ENCODE measurements around the gene NOL6.
"Not testable (repeated sequence)": the region's sequence is repeated elsewhere in the genome, so short reads cannot be mapped to it uniquely, and the experiment has no call there.

Gene NOL6

DNA sequence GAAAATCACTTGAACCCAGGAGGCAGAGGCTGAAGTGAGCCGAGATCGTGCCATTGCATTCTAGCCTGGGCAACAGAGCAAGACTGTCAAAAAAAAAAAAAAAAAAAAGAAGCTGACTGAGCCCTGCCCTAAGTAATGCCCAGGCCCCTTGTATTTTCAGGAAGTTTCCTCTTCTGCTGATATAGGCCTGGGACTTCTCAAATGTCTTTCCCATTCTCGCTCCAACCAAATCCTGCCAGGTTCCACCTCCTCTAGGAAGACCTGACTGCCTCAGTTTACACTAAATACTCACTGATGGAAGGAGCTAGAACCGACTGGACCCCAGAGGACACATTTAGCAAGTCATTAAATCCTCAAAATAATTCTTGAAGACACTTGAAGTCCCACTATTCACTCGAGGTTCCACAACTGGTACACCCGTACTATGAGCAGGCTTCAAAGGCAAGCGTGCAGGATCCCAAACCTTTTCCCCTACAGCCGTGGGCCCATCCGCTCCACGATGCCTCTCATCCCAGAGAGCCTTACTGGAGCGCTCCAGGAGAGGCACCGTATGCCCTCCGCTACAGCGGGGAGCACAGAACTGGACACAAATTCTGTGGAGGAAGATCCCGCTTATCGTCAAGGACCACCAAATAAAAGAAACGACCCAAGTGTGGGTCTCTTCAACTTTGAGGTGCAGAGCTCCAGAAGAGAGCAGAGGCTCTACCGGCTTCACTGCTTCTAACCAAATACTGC is 676 bp downstream of the NOL6 start:
- no peak for DNase-seq (ENCODE audit: low read depth in 2 of 2)

DNA sequence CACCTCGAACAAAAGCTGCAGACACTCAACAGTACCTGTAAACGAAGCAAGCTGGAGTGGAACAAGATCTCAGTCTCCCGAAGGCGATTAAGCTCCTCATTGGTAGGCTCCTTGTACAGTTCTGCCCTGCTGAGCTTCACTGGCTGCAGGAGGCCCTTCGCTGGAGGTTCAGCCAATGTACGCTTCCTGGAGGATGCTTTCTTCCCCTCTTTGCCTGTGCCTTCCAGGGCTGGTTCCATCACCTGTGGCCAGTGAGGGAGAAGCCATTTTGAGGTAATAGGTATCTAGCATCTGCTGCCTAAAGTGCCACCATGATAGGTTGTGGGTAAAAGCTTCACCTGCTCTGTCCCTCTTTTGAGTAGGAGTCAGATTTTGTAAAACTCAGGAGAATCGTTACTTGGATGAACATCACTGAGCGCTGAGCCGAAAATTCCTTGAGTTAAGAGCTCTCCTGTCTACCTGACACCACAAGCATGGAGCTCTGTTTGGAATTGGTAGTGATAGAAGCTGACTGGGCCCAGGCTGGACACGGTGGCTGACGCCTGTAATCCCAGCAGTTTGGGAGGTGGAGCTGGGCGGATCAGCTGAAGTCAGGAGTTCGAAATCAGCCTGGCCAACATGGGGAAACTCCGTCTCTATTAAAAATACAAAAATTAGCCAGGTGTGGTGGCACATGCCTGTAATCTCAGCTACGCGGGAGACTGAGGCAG is 1.4 kb downstream of the NOL6 start:
- no peak for DNase-seq (ENCODE audit: low read depth in 2 of 2)

DNA sequence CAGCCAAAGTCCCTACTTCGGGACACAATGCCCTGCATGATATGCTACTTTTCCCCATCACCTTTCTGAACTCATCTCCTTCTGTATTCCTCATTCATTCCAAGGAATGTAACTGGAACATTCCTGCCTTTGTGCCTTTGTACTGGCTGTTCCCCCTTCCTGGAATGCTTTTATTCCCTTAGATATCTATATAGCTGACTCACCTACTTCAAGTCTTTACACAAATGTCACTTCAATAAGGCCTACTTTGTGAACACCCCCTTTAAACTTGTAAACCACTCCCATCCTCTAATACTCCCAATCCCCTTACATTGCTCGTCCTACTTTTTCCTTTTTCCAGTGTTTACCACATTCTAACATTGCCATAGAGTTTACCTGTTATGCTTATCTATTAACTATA is 2.4 kb downstream of the NOL6 start:
- no peak for DNase-seq (ENCODE audit: low read depth in 2 of 2)

DNA sequence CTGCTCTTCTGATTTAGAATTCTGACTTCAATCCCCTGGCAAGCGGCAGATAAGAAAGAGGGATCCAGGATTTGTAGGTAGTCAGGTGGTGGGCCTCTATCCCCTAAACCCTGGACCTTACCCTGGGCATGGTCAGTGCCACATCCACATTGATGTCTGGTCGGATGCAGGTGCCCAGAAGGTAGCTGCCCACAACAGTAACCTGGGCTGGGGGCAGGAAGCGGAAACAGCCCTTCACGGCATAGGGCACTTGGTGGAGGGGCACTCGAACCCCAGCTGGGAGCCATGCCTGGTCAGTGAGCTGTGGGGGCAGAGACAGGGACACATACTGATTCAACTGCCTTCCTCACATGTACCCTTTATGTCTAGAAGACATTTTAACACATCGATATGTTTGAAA is 3.8 kb downstream of the NOL6 start:
- no peak for DNase-seq (ENCODE audit: low read depth in 2 of 2)

DNA sequence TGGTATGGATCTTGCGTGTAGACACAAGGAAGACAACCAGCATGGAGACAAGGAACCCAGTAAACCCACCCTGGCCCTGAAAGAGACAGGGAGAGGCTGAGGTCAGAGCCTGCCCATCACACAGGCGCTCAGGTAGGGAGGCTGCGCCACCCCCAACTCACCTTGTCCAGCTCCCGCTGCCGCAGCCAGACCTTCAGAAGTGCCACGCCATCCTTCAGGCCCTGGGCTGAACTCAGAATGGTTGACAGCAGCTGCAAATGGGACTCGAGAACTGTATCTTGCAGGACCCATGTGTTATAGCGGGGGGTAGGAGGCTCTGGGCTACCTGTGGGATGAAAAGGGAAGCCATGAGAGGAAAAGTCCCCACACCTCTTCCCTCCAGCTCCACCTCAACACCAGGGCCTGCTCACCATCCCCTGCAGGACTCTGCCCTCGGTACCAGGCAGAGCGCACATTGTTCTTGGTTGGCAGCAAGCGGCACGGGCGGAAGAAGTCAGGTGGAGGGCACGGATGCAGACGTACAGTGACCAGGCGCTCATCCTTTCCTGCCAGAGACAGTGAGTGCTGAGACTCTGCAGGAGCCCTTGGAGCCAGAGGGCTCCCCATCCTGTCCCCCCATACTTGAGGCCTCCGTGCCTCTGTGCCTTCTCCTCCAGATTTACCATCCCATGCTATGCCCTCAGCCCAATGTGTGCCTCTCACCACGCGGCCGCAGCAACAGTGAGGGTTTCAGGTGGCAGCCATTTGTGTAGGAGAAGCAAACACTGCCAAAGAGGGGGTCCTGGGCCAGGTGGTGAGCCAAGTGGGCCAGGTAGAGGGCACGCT is 4.7 kb downstream of the NOL6 start:
- DNase-seq (ENCODE audit: low read depth in 2 of 2) = no peak

DNA sequence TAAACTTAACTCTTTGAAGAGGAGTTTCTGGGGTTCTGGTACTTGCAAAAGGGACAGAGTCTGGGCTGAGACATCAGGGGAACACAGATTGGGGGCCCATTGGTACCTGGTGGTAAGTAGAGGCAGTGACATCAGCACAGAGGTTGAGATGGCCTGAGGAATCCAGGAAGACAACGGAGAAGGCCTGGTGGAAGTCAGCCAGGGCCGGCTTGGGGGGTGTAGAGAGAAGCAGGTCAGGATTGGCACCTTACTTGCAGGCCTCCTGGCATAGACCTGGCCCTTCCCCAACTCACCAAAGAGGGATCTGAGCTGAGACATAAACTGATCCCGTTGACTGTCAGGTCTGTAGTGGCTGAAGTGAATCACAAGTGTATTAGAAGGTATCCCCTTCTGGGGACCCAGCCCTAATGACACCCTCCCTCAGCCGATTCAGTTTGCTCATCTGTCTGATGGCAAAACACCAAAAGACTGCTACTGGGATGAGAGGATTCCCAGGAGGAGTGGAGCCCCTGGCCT is 5.5 kb downstream of the NOL6 start:
- DNase-seq (ENCODE audit: low read depth in 2 of 2) = no peak

DNA sequence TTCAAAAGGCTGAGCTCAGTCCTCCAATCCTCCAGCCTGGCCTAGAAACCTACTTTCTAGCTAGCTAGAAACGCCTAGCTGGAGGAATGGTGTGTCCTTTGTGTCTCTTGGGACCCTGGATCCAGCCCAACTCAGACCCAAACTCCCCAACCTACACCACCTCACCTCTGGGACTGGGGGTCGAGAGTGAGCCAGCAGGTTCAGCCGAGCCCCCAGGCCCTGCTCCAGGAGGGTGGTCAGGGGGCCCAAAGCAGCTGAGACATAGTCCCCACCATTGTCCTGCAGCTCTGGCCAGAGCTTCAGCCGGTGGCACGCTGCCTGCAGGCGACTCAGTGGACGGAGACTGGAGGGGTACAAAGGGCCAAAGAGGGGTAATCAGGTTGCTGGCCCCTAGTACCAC is 6.2 kb downstream of the NOL6 start:
- DNase-seq (ENCODE audit: low read depth in 2 of 2) = no peak

DNA sequence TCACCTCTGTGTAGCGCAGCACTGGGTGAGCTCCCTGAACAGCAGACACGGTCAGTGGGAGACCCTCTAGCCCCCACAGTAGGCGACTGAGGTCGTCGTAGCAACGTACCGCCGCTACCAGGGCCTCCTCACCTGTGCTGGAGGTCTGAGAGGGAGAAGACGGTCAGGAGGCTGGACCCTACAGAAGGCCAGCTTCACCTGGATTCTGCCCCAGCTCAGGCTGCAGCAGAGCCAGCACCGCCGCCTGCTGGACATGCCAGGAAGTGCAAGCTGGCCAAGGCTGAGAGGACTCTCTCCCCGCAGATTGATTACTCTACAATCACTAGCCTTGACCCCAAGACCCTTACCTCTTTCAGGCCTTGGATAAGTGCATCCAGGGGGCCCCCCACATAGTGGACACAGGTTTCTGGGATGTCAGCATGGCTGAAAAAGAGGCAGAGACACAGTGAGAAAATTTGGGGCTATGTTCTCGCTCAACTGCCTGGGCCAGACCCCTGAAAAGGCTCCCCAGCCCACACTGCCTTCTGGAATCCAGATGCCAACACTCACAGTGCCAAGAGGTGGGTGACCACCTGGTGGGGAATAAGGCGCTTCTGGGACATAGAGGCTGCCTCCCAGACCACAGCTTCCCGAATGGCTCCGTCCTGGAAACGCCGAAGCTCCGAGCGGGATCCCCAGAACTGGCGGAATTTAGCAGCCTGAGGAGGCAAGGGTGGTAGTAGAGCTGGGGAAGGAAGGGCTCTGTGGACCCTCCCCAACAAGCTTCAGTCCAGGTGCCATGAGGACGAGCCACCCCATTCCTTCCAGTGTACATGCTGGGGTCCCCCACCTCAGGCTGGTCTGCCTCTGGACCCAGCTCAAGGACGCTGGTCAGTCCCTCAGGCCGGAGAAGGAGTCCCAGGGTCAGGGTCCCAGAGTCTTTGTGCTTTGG is 6.9 kb downstream of the NOL6 start:
- DNase-seq (ENCODE audit: low read depth in 2 of 2) = peak; percentile 58 to 63

DNA sequence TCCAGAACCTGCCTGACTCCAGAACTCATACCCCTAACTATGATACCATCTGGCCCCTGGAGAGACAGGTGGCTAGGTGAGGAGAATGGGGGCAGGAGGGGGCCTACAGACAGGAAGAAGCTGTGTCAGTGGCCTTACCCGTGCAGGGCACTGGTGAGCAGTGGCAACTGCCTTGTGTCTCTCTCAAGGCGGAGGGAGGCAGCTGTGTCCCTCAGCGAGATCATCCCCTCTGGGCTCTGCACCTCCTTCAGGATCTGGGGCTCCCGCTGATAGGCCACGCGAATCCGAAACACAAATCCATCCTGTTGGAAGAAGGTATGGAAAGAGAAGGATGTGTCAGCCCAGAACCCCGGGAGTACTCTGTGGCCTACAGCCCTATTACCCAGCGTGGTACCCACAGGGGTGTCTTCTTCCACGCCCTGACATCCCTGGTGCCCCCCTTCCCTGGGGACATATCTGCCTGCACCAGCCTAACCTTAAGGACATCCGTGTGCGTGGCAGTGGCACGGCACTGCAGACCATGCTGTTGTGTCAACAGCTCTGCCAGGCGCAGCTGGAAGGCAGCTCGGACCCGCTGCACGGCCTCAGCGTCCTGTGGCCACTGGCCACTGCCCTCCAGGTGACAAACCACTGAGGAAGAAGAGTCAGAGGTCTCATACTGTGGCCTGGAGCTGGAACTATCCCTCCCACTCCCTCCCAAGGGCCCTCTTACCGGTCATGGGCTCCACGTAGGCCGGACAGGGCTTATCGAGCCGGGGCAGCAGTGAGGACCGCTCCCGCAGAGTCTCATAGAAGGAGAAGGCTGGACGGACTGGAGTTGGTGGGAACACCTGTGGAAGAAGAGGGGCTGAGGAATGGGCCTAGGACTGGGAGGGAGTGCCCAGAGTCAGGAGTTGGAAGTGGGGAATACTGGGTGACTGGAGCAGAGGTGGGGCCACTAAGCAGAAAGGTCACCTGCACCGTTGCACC is 7.8 kb downstream of the NOL6 start:
- no peak for DNase-seq (ENCODE audit: low read depth in 2 of 2)

DNA sequence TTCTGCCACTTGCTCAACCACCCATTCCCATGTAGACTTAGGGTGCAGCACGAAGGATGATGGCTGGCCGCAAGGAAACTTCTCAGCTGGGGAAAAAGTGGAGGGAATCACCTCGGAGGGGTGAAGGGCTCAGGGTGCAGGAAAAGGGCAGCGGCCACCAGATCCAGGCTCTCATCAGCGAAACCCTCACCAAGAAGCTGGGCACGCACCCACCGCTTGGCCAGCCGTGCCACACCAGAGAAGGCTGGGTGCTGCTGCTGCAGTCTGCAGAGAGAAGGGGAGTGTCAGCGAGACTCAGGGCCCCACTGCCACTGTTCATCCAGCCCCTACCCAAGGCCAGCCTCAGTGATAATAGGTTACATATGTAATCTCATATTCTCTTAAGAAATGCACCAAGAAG is 8.6 kb downstream of the NOL6 start:
- no peak for DNase-seq (ENCODE audit: low read depth in 2 of 2)

DNA sequence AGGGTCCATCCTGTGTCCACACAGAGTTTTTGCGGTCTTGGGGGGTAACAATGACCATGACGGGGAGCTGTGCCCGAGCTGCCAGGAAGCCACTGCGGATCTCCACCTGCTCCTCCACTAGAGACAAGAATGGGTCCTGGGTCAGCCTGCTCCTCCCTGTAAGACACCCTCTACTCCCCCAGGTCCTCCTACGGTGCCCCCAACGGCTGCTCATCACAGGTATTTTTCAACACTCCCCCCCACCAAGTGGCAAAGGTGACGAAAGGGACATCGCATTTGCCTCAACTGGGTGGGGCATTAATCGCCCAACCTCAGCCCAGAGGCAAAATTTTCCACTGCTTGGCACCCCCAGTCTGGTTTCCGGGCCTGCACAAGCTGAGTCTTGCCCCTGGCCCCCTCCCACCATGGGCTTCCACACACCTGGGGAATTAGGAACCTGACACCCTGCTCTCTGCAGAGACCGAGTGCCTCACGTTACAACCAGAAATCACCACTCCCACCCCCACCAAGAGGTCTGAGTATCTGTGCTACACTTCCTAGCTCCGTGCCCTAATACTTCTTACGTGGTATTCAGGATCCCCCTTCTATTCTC is 9.6 kb downstream of the NOL6 start:
- DNase-seq (ENCODE audit: low read depth in 2 of 2) = no peak

DNA sequence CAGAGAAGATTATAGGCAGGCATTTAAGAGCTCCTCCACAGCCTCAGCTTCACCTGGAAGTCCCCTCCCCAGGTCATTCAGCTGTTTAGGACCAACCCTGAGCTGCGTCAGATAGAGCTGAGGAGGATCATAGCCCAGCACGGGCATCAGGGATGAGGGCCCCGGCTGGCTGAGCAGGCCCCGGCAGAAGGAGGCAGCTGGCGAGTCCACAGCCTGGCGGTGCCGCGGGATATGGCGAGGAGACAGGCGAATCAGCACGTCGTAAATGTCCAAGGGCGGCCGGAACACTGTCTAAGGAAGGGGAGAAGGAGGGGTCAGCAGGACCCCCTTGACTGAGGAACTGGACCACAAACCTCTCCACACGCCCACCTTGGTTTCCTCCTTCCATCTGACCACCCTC is 10.6 kb downstream of the NOL6 start:
- no peak for DNase-seq (ENCODE audit: low read depth in 2 of 2)

DNA sequence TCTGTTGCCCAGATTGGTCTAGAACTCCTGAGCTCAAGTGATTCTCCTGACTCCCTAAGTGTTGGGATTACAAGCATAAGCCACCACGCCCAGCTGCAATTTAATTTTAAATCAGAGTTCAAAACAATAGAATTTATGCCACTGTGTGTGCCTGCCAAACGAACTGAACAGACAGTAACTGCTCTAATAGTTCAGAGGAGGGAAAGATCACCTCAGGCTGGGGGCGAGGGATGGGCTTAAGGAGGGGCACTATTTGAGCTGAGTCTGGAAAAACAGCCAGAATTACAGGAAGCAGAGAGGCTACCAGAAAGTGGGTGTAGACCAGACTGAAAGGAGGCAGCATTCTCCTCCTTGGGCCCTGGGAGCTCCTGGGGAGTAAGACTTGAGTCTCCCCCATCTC is 12.2 kb downstream of the NOL6 start:
- DNase-seq (ENCODE audit: low read depth in 2 of 2) = no peak

DNA sequence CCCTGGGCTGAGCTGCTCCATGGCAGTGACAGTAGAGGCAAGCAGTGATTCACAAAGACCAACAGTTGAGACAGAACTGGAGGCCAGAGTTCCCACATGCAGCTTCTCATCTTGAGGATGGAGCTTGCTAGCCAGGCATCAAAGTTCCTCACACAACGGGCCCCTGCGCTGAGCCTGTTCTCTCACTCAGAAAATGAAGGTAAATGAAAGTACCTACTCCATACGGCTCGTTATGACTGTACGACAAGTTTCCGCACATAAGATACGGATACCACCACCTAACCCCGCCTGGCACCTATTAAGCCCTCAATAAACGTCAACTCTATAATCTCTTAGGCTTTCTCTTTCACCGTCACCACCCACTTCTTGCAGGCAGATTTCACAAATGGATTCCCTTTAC is 12.9 kb downstream of the NOL6 start:
- no peak for DNase-seq (ENCODE audit: low read depth in 2 of 2)

DNA sequence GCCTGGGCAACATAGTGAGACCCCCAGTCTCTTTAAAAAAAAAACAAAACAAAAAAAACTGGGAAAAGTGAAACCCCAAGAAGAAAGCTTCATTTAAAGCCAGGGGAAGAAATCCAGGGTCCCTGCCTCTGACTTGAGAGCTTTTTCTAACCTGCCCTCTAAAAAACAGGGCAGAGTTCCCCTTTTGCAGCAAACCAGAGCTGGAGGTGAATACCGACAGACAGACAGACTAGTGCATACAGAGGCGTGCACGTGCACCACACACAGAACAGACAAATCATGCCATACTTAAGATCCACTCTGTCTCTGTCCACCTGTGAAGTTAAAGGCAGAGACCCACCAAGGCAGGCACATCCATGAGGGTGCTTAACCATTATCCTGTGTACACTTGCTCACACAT is 14.6 kb downstream of the NOL6 start:
- no peak for DNase-seq (ENCODE audit: low read depth in 2 of 2)

DNA sequence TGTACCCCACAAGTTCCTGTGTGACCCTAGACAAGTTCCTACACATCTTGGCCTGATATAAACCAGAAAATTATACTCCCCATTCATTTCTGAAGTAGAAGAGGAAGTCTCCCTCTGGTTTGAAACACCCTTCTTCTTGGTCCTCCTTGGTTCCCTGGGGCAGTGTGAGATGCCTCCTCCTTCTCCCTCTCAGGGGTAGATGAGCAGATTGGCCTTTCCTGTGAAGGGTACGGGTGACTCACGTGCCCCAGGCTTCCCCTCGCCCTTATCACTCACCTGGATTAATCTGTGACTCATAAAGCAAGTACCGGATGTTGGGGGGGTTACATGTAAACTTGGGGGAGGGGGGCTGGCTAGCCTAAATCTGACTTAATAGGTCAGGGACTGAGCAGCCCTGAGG is 15.3 kb downstream of the NOL6 start:
- peak in 1 of 2 donors; percentile 43 for DNase-seq (ENCODE audit: low read depth in 2 of 2)

DNA sequence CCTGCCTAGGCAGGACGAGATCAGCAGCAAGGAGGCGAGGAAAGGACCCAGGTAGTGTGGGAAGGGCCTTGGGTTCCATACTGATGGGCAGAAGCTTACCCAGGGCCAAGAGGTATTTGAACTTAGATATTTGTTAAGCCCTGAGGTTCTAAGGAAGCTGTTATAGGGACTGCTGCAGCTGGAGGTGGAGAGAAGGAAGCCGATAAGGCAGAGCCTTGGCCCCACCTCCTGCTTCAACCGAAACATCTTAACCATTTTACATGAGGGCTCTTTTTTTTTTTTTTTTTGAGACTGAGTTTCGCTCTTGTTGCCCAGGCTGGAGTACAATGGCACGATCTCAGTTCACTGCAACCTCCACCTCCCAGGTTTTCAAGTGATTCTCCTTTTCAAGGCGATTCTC is 17.8 kb downstream of the NOL6 start:
- no peak for DNase-seq (ENCODE audit: low read depth in 2 of 2)

DNA sequence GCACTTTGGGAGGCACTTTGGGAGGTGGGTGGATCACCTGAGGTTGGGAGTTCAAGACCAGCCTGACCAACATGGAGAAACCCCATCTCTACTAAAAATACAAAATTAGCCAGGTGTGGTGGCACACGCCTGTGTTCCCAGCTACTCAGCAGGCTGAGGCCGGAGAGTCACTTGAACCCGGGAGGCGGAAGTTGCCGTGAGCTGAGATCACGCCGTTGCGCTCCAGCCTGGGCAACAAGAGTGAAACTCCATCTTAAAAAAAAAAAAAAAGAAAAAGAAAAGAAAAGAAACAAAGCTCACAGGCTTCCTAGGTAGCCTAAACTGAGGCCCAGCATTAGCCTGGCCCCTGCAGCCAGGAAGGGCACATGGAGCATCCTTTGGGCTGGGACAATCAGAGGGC is 18.3 kb downstream of the NOL6 start:
- DNase-seq (ENCODE audit: low read depth in 2 of 2) = not testable (repeated sequence)

DNA sequence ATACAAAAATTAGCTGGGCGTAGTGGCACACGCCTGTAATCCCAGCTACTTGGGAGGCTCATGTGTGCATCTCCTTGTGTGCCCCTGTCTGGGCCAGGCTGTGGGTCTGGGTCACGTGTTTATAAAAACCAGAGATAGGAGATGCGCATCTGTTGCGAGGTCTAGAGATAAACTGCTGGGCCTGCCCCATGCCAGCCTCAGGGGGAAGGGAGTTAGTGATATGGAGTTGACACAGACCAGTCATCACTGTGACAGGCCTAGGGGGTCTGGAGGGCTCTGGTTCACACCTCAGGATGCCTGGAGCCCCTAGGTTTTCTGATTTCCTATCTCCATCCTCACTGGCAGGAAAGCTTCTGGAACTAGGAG is 19.1 kb downstream of the NOL6 start:
- not testable (repeated sequence) for DNase-seq (ENCODE audit: low read depth in 2 of 2)
